IMR-90 (cell line): ENCODE data around the gene TMEM139. TPM values are rescaled to one million over a fixed set of nuclear protein-coding genes. Genes with fewer than 3 reads are reported as not detected.

Source experiments
- ATAC-seq: fragments of 200-7000 bp; cut with Tn5 transposase; 2 replicates; pipeline ENCODE4 v1.9.1; 2020; ENCODE audit warnings: low read depth, mild to moderate bottlenecking, moderate library complexity
- BruUV-seq: library from RNA; stranded (reverse); fragments of 400-500 nt; replicated peaks from 2 replicates; lab custom pipeline; 2021; lab: Mats Ljungman, UMichigan
- CTCF ChIA-PET: fragments of 300-600 bp; formaldehyde crosslinking; extraction: SDS; loops from one replicate; lab custom pipeline; 2021; ENCODE audit warnings: antibody characterized with exemption; lab: Yijun Ruan, JAX
- POLR2A ChIA-PET: fragments of 300-600 bp; sonication (Branson Sonifier 250); formaldehyde crosslinking; loops from one replicate; lab custom pipeline; 2022; ENCODE audit warnings: antibody characterized with exemption; ENCODE audit not compliant: unreplicated experiment; lab: Charles Lee
- DNase-seq: peaks from one replicate; pipeline ENCODE4 v3.0.0; 2013
- H2AFZ ChIP-seq: replicated peaks from 2 replicates; pipeline ENCODE3; 2013; ENCODE audit warnings: low read length, mild to moderate bottlenecking; ENCODE audit not compliant: poor library complexity
- H2AK5ac ChIP-seq: 2 replicates; pipeline ENCODE4 v1.6.1; 2013; ENCODE audit warnings: low read depth, low read length, inconsistent platforms
- H2AK9ac ChIP-seq: replicated peaks from 2 replicates; pipeline ENCODE3; 2013; ENCODE audit warnings: mild to moderate bottlenecking, low read depth, low read length, moderate library complexity; ENCODE audit not compliant: poor library complexity
- H2BK120ac ChIP-seq: 2 replicates; pipeline ENCODE4 v1.6.1; 2013; ENCODE audit warnings: low read depth, low read length, inconsistent platforms
- H2BK15ac ChIP-seq: 3 replicates; pipeline ENCODE4 v1.6.1; 2013; ENCODE audit warnings: low read depth, low read length, inconsistent platforms
- H2BK20ac ChIP-seq: 2 replicates; pipeline ENCODE4 v1.6.1; 2013; ENCODE audit warnings: low read depth, mild to moderate bottlenecking, inconsistent platforms, low read length, moderate library complexity
- H2BK5ac ChIP-seq: 2 replicates; pipeline ENCODE4 v1.6.1; 2013; ENCODE audit warnings: mild to moderate bottlenecking, low read depth, low read length, inconsistent platforms; ENCODE audit not compliant: poor library complexity, severe bottlenecking
- H3K14ac ChIP-seq: replicated peaks from 2 replicates; pipeline ENCODE4 v1.6.1; 2013; ENCODE audit warnings: low read depth, low read length, inconsistent platforms
- H3K18ac ChIP-seq: 2 replicates; pipeline ENCODE4 v1.6.1; 2013; ENCODE audit warnings: low read depth, low read length, control low read depth
- H3K23ac ChIP-seq: 2 replicates; pipeline ENCODE4 v1.6.1; 2013; ENCODE audit warnings: low read depth, low read length, inconsistent platforms
- H3K27ac ChIP-seq: 2 replicates; pipeline ENCODE4 v1.5.1; 2013; ENCODE audit warnings: mild to moderate bottlenecking, control low read depth, low read length; ENCODE audit not compliant: insufficient read depth
- H3K27me3 ChIP-seq: 2 replicates; pipeline ENCODE4 v1.6.1; 2013; ENCODE audit warnings: low read length; ENCODE audit not compliant: control insufficient read depth, insufficient read depth
- H3K36me3 ChIP-seq: 2 replicates; pipeline ENCODE4 v1.6.1; 2013; ENCODE audit warnings: low read length, mixed read lengths; ENCODE audit not compliant: control insufficient read depth, insufficient read depth
- H3K4ac ChIP-seq: 2 replicates; pipeline ENCODE4 v1.6.1; 2013; ENCODE audit warnings: low read depth, low read length, inconsistent platforms
- H3K4me1 ChIP-seq: 2 replicates; pipeline ENCODE4 v1.6.1; 2013; ENCODE audit warnings: low read length, mixed read lengths; ENCODE audit not compliant: control insufficient read depth, insufficient read depth
- H3K4me2 ChIP-seq: 2 replicates; pipeline ENCODE4 v1.6.1; 2013; ENCODE audit warnings: low read depth, mild to moderate bottlenecking, control low read depth, low read length, moderate library complexity
- H3K4me3 ChIP-seq: 2 replicates; pipeline ENCODE4 v1.5.1; 2013; ENCODE audit warnings: low read depth, mild to moderate bottlenecking, control low read depth, low read length, moderate library complexity; ENCODE audit not compliant: insufficient read depth
- H3K56ac ChIP-seq: 2 replicates; pipeline ENCODE4 v1.6.1; 2013; ENCODE audit warnings: low read length, inconsistent platforms; ENCODE audit not compliant: insufficient read depth; ENCODE audit errors: extremely low read depth
- H3K79me1 ChIP-seq, 2 experiments: 2 replicates each; pipeline ENCODE4 v1.6.1; 2013; ENCODE audit warnings: low read length in 2 of 2, inconsistent platforms in 1 of 2, low read depth in 1 of 2
- H3K9ac ChIP-seq: 2 replicates; pipeline ENCODE4 v1.6.1; 2013; ENCODE audit warnings: low read depth, low read length, control low read depth
- H3K9me1 ChIP-seq: 2 replicates; pipeline ENCODE4 v1.6.1; 2013; ENCODE audit warnings: low read length, inconsistent platforms; ENCODE audit not compliant: insufficient read depth
- H3K9me3 ChIP-seq: 2 replicates; pipeline ENCODE4 v1.6.1; 2013; ENCODE audit warnings: low read length; ENCODE audit not compliant: control insufficient read depth, insufficient read depth
- H4K20me1 ChIP-seq: 2 replicates; pipeline ENCODE4 v1.6.1; 2013; ENCODE audit warnings: low read length, inconsistent platforms; ENCODE audit not compliant: insufficient read depth
- H4K5ac ChIP-seq: 2 replicates; pipeline ENCODE4 v1.6.1; 2013; ENCODE audit warnings: mild to moderate bottlenecking, low read depth, low read length, control low read depth
- H4K8ac ChIP-seq, 2 experiments: 2 replicates each; pipeline ENCODE4 v1.6.1; 2013; ENCODE audit warnings: low read depth in 2 of 2, low read length in 2 of 2, control low read depth in 1 of 2, inconsistent platforms in 1 of 2
- H4K91ac ChIP-seq: 2 replicates; pipeline ENCODE4 v1.6.1; 2013; ENCODE audit warnings: low read depth, low read length, inconsistent platforms; ENCODE audit not compliant: insufficient read depth
- BHLHE40 ChIP-seq: fragments of 150-350 bp; IDR thresholded peaks from 2 replicates; pipeline ENCODE4 v1.6.1; 2016; ENCODE audit warnings: mild to moderate bottlenecking, low read depth, low read length
- CHD1 ChIP-seq: IDR thresholded peaks from 2 replicates; pipeline ENCODE4 v1.6.1; 2012; ENCODE audit warnings: low read depth, low read length, improper control_type of control experiment
- FOS ChIP-seq: fragments of 150-350 bp; IDR thresholded peaks from 2 replicates; pipeline ENCODE4 v1.6.1; 2016; ENCODE audit warnings: low read depth, low read length
- MAZ ChIP-seq: IDR thresholded peaks from 2 replicates; pipeline ENCODE4 v1.6.1; 2012; ENCODE audit warnings: low read depth, mild to moderate bottlenecking, low read length, improper control_type of control experiment, moderate library complexity, borderline replicate concordance
- NFE2L2 ChIP-seq: fragments of 150-350 bp; IDR thresholded peaks from 2 replicates; pipeline ENCODE4 v1.6.1; 2016; ENCODE audit warnings: low read depth, mild to moderate bottlenecking, low read length
- POLR2A ChIP-seq: IDR thresholded peaks from 2 replicates; pipeline ENCODE4 v1.6.1; 2012; ENCODE audit warnings: mild to moderate bottlenecking, low read depth, low read length
- RCOR1 ChIP-seq: IDR thresholded peaks from 2 replicates; pipeline ENCODE4 v1.6.1; 2012; ENCODE audit warnings: mild to moderate bottlenecking, low read length, improper control_type of control experiment; ENCODE audit not compliant: insufficient replicate concordance
- RFX5 ChIP-seq: IDR thresholded peaks from 2 replicates; pipeline ENCODE4 v1.8.0; 2012; ENCODE audit warnings: low read depth, mild to moderate bottlenecking, low read length, moderate library complexity
- SMC3 ChIP-seq: fragments of 150-350 bp; IDR thresholded peaks from 2 replicates; pipeline ENCODE4 v1.6.1; 2016; ENCODE audit warnings: low read depth, mild to moderate bottlenecking, antibody characterized with exemption, low read length, moderate library complexity
- WGBS, 2 experiments: methylation state at CpG; one replicate each; pipeline versions ENCODE4 v1.1.5 to v1.1.7; 2013; ENCODE audit warnings: missing lambda C conversion rate in 2 of 2; ENCODE audit not compliant: insufficient read length in 1 of 2; ENCODE audit errors: extremely low coverage in 2 of 2; 5-methylcytosine and 5-hydroxymethylcytosine counted together
- dilution Hi-C: fragments of 300-500 bp; cut with HindIII; formaldehyde crosslinking; loops from one replicate; pipeline ENCODE4 v1.14.3; 2018; ENCODE audit warnings: low sequenced_read_pairs; ENCODE audit not compliant: unreplicated experiment
- in situ Hi-C: fragments of 300-500 bp; cut with MboI; formaldehyde crosslinking; loops from 3 replicates; pipeline ENCODE4 v1.14.3; 2019; ENCODE audit warnings: low sequenced_read_pairs, inconsistent platforms, mixed read lengths
- intact Hi-C: fragments of 100-400 bp; cut with micrococcal nuclease; formaldehyde crosslinking; loops from 2 replicates; pipeline ENCODE4 v1.10.0; 2022
- polyA plus RNA-seq, 3 experiments: library from polyadenylated mRNA; depleted of rRNA; stranded (reverse); fragments of >200 nt; gene quantifications; 2 replicates each; pipeline ENCODE4 v1.2.3, GENCODE V29; 2012; ENCODE audit warnings: low replicate concordance in 1 of 3
- total RNA-seq: library from RNA; depleted of rRNA; stranded (reverse); fragments of >200 nt; gene quantifications from 2 replicates; pipeline ENCODE4 v1.2.3, GENCODE V29; 2012
- TF ChIP-seq, protein P1 (sequence below): conservative IDR thresholded peaks from 2 replicates; pipeline ENCODE4 v1.5.1; 2012; ENCODE audit warnings: mild to moderate bottlenecking, low read depth, low read length, improper control_type of control experiment
- TF ChIP-seq, protein P2 (sequence below): fragments of 150-350 bp; IDR thresholded peaks from 2 replicates; pipeline ENCODE4 v1.6.1; 2017; ENCODE audit warnings: mild to moderate bottlenecking, antibody characterized with exemption, low read length, low read depth
- TF ChIP-seq, protein P3 (sequence below): fragments of 150-350 bp; IDR thresholded peaks from 2 replicates; pipeline ENCODE4 v1.6.1; 2016; ENCODE audit warnings: low read depth, mild to moderate bottlenecking, low read length, moderate library complexity, borderline replicate concordance

The TMEM139 gene
- total and polyA plus RNA-seq, 2 of the 4 experiments (the other 2 are of a cell fraction) = 0.07 TPM; not detected in 1

DNA sequence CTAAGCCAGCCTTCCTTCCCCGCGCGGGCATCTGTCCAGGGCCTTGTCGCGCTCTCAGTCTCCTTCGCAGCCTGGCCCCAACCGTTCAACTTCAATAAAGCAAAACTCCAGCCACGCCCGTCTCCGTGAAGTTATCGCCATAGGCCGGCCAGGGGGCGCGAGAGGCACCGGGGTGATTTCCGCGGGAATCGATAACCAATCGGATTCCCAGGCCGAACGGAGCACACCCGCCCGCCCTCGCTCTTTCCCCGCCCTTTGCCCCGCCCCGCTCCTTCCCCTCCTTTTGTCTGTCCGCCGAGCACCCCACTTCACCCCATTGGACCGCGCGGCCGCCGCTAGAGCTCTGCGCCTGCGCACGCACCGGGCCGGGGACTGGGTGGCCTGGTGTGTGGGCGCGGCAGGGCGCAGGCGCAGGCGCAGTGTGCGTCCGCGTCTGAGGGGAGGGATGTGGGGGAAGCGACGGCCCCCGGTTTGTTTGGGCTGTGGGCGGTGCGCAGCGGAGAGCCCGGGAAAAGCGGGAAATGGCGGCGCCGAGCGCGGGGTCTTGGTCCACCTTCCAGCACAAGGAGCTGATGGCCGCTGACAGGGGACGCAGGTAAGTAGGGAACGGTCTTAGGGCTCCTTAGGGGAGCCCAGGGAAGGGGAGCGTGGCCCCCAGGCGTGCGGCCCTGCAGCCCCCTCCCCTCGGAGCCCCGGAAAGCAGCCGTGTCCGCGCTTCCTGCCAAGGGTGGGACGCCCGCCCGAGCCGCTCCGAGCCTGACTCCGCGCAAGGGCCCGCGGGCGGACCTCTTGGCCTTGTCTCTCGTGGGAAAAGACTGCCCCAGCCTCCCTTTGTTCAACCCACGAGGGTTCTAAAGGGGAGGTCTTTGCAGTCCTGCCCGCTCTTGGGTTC lies 3.4 kb downstream of the TMEM139 start, which contains the start of gene CASP2:
TSS of gene CASP2 (plus strand) at position 417 of the 892 bp plus-strand sequence. CDS start at position 522, 105 bp downstream.
- WGBS, 2 experiments = 5% methylated on average over 45 of the region's 84 CpGs; no CpG with 5 or more reads in 1 of the 2 experiments
- in situ Hi-C loops = no loop called here
- CTCF ChIA-PET = interaction anchor here (0.6 kb wide), 1 partner anchor 206 kb away, joined by 4 read pairs; no protein-coding TSS in a partner anchor
- TF ChIP-seq SMC3 (peak; percentile 13; the same call in 1 of the 2 replicates), BHLHE40 (no peak), MAZ (peak; percentile 70; the same call in 1 of the 2 replicates), CHD1 (no peak), POLR2A (peak; percentile 65; the same call in 1 of the 2 replicates), RFX5 (no peak), FOS (no peak), NFE2L2 (no peak), RCOR1 (no peak)
- TF ChIP-seq, protein P1, sequence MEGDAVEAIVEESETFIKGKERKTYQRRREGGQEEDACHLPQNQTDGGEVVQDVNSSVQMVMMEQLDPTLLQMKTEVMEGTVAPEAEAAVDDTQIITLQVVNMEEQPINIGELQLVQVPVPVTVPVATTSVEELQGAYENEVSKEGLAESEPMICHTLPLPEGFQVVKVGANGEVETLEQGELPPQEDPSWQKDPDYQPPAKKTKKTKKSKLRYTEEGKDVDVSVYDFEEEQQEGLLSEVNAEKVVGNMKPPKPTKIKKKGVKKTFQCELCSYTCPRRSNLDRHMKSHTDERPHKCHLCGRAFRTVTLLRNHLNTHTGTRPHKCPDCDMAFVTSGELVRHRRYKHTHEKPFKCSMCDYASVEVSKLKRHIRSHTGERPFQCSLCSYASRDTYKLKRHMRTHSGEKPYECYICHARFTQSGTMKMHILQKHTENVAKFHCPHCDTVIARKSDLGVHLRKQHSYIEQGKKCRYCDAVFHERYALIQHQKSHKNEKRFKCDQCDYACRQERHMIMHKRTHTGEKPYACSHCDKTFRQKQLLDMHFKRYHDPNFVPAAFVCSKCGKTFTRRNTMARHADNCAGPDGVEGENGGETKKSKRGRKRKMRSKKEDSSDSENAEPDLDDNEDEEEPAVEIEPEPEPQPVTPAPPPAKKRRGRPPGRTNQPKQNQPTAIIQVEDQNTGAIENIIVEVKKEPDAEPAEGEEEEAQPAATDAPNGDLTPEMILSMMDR = peak; percentile 38
- TF ChIP-seq, protein P2, sequence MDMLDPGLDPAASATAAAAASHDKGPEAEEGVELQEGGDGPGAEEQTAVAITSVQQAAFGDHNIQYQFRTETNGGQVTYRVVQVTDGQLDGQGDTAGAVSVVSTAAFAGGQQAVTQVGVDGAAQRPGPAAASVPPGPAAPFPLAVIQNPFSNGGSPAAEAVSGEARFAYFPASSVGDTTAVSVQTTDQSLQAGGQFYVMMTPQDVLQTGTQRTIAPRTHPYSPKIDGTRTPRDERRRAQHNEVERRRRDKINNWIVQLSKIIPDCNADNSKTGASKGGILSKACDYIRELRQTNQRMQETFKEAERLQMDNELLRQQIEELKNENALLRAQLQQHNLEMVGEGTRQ = no peak
- TF ChIP-seq, protein P3, sequence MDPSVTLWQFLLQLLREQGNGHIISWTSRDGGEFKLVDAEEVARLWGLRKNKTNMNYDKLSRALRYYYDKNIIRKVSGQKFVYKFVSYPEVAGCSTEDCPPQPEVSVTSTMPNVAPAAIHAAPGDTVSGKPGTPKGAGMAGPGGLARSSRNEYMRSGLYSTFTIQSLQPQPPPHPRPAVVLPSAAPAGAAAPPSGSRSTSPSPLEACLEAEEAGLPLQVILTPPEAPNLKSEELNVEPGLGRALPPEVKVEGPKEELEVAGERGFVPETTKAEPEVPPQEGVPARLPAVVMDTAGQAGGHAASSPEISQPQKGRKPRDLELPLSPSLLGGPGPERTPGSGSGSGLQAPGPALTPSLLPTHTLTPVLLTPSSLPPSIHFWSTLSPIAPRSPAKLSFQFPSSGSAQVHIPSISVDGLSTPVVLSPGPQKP = no peak

More for the DNA sequence above, 3.4 kb downstream of the TMEM139 start, which contains the start of gene CASP2:
- H3K56ac ChIP-seq = peak within 1 kb of the TSS; percentile 90
- peak within 1 kb of the TSS; percentile 90 for H3K27ac ChIP-seq
- ATAC-seq (peak; percentile 98), DNase-seq (peak; percentile 94)
- peaks cover 9% of the 10 kb centered on the region; the same call in 1 of the 2 replicates for H4K20me1 ChIP-seq
- H2AK9ac ChIP-seq = peak within 1 kb of the TSS; percentile 98
- H3K4ac ChIP-seq = peak within 1 kb of the TSS; percentile 93
- peak within 1 kb of the TSS; percentile 26; the same call in 1 of the 2 replicates for H2BK20ac ChIP-seq
- no peaks in the 10 kb centered on the region for H3K27me3 ChIP-seq
- peak within 1 kb of the TSS; percentile 66 for H2BK5ac ChIP-seq
- peak within 1 kb of the TSS; percentile 4; the same call in 1 of the 3 replicates for H2BK15ac ChIP-seq
- peaks cover 9 to 31% of the 10 kb centered on the region in 2 experiments; a peak in 2 of 4 replicates for H3K79me1 ChIP-seq
- peak within 1 kb of the TSS; percentile 58 for H3K18ac ChIP-seq
- H3K23ac ChIP-seq = peak within 1 kb of the TSS; percentile 99
- H4K91ac ChIP-seq = peak within 1 kb of the TSS; percentile 81
- dilution Hi-C loops (no loop called here), intact Hi-C loops (loop anchor here (1.0 kb wide), 1 partner anchor 92 kb away; no protein-coding TSS in a partner anchor)
- H3K9ac ChIP-seq = peak within 1 kb of the TSS; percentile 85
- H4K8ac ChIP-seq = peak within 1 kb of the TSS; percentile 88 to 93
- H3K9me1 ChIP-seq = peaks cover 6% of the 10 kb centered on the region; the same call in 1 of the 2 replicates
- peak within 1 kb of the TSS; percentile 97 for H2AFZ ChIP-seq
- H2BK120ac ChIP-seq = peak within 1 kb of the TSS; percentile 74
- H3K9me3 ChIP-seq = no peaks in the 10 kb centered on the region
- no TSS peak for BruUV-seq
- peak within 1 kb of the TSS; percentile 93 for H3K4me3 ChIP-seq
- H2AK5ac ChIP-seq = peak within 1 kb of the TSS; percentile 77
- POLR2A ChIA-PET = interaction anchor here (0.6 kb wide), 2 partner anchors 25 to 825 kb away, joined by 3 to 4 read pairs; partner anchors contain the start of gene GSTK1
- H3K4me2 ChIP-seq = peak within 1 kb of the TSS; percentile 82
- peak within 1 kb of the TSS; percentile 97 for H4K5ac ChIP-seq
- H3K14ac ChIP-seq = peak within 1 kb of the TSS; percentile 94
- peaks cover 5% of the 10 kb centered on the region; the same call in 1 of the 2 replicates for H3K4me1 ChIP-seq
- peaks cover 9% of the 10 kb centered on the region for H3K36me3 ChIP-seq
